CD4-positive, alpha-beta T cell treated with Interleukin-4 for 4 hours (primary cell): ENCODE data around the gene SLC6A5.

Experiments used
- DNase-seq: peaks from one replicate; pipeline ENCODE4 v3.0.0-alpha.2; 2020

The SLC6A5 gene

GRCh38 chr11:20671856-20672546, 72.6 kb downstream of the SLC6A5 start:
- no peak for DNase-seq

- DNase-seq = no peak
Measured at GRCh38 chr11:20672575-20672974, 73.2 kb downstream of the SLC6A5 start.

GRCh38 chr11:20676658-20677057, 77.2 kb downstream of the SLC6A5 start:
- no peak for DNase-seq

GRCh38 chr11:20688761-20689160, 89.4 kb downstream of the SLC6A5 start:
- no peak for DNase-seq

- no peak for DNase-seq
Measured at GRCh38 chr11:20707876-20708275, 108.5 kb downstream of the SLC6A5 start.
